Skeletal muscle tissue (tissue), 4 donors: Measurements from ENCODE around the gene CD81. TPM values are rescaled to one million over a fixed set of nuclear protein-coding genes. Genes with fewer than 3 reads are reported as not detected.

Experiments
- H3K27ac ChIP-seq: one replicate; pipeline ENCODE4 v1.7.0; 2013; ENCODE audit warnings: mild to moderate bottlenecking, low read depth, low read length, inconsistent platforms
- H3K27me3 ChIP-seq, 3 donors: one replicate each; pipeline ENCODE4 v1.7.0; 2013; ENCODE audit warnings: low read length in 3 of 3; ENCODE audit not compliant: control insufficient read depth in 3 of 3, insufficient read depth in 3 of 3
- H3K36me3 ChIP-seq, 3 donors: one replicate each; pipeline ENCODE4 v1.7.0; 2013; ENCODE audit warnings: low read length in 3 of 3; ENCODE audit not compliant: control insufficient read depth in 3 of 3, insufficient read depth in 3 of 3
- H3K4me1 ChIP-seq, 3 donors: one replicate each; pipeline ENCODE4 v1.7.0; 2013; ENCODE audit warnings: low read length in 3 of 3, mild to moderate bottlenecking in 3 of 3; ENCODE audit not compliant: control insufficient read depth in 3 of 3, insufficient read depth in 3 of 3
- H3K4me3 ChIP-seq, 3 donors: one replicate each; pipeline ENCODE4 v1.7.0; 2013; ENCODE audit warnings: low read length in 3 of 3
- H3K9ac ChIP-seq, 3 donors: one replicate each; pipeline ENCODE4 v1.7.0; 2013; ENCODE audit warnings: low read length in 3 of 3, mild to moderate bottlenecking in 3 of 3, moderate library complexity in 2 of 3, low read depth in 1 of 3
- H3K9me3 ChIP-seq, 3 donors: one replicate each; pipeline ENCODE4 v1.7.0; 2013; ENCODE audit warnings: low read length in 3 of 3; ENCODE audit not compliant: control insufficient read depth in 3 of 3
- total RNA-seq: library from RNA; depleted of rRNA; stranded (reverse); fragments of >200 nt; gene quantifications from one replicate; pipeline ENCODE4 v1.2.3, GENCODE V29; 2014
- donor health status: Osteomylitis.

The CD81 gene
- total RNA-seq, 1 donor from 2014 or later, result 221 TPM

DNA sequence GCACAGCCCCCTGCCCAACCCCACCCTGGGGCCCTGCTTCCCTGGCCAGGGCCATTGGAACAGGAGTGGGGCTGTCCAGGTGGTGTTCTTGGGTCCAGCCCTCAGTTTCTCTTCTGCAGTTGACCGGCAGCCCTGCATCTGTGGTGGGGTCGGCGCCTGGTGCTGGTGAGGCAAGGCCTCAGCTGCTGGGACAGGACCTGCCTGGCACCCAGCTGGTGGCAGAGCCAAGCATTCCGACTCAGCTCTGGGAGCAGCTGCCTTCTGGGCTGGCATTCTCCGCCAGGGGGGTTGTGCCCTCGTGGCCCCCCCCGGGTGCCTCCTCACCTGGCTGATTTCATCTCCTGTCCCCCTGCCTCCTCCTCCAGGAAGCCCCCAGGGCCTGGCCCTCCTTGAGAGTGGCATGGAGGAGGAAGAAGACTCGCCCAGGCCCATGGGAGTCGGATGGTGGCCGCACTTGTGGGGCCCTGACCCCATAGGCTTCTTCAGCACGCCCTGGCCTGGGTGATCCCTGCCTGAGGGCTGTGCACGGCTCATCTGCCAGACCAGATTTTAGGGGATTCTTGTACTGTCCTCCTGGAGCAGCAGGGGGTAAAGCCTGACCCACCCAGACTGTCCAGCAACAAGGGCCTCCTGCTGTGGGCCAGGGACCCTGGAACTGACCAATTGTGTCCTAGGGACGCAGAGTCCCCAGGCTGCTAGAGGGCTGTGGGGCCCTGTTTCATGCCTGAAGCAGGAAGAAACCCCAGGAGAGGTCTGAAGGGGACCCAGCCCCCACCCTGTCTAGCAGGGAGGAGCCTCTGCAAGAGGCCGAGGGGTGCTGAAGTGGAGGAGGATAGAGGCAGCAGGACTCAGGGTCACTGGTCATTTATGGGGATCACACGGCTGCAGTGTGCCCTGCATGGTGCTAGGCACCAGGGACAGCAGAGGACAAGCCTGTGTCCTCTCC, 11.6 kb downstream of the CD81 start:
- H3K4me1 ChIP-seq, result peaks cover 62 to 73% (median 68%) of the 10 kb centered on the region in 3 donors
- no peaks in the 10 kb centered on the region for H3K9me3 ChIP-seq
- H3K27ac ChIP-seq, result peak overlapping the region; percentile 84
- H3K4me3 ChIP-seq, result no peak overlapping the region
- peak overlapping the region; percentile 20 to 80 (median 38) for H3K9ac ChIP-seq
- no peaks in the 10 kb centered on the region for H3K27me3 ChIP-seq
- peaks cover 3 to 19% (median 15%) of the 10 kb centered on the region in 3 donors for H3K36me3 ChIP-seq

GRCh38 chr11:2389377-2390026, 12.4 kb downstream of the CD81 start:
- Histone ChIP-seq H3K9ac (peak overlapping the region; percentile 10 to 80 (median 45)), H3K9me3 (no peaks in the 10 kb centered on the region), H3K36me3 (peaks cover 3 to 25% (median 18%) of the 10 kb centered on the region in 3 donors), H3K27me3 (no peaks in the 10 kb centered on the region), H3K4me1 (peaks cover 60 to 70% (median 64%) of the 10 kb centered on the region in 3 donors), H3K27ac (peak overlapping the region; percentile 84), H3K4me3 (peak overlapping the region in 1 of 3 donors; percentile 6)

DNA sequence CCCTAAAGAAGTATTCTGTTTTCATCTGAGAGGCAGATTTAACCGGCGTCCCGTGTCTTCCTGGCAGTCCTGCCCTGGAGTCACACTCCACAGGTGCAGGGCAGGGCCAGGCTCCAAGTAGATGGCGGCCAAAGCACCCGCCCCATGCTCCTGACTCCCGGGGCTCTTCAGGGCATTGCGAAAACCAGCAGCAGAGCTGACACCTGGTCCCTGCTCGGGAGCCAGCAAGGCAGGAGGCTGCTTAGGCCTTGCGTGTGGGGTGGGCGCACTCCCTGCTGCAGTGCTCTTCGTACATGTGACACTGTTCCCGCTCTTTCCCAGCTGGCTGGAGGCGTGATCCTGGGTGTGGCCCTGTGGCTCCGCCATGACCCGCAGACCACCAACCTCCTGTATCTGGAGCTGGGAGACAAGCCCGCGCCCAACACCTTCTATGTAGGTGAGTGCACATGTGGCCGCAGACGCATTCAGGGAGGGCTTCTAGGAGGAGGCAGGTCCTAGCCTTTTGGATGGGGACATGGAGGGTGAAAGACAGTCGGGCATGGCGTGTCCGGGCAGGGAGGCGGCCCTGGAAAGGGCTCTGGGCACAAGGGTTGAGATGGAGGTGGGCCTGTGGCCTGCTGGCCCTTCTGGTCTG, 13.1 kb downstream of the CD81 start:
- peak overlapping the region in 1 of 3 donors; percentile 45 for H3K4me3 ChIP-seq
- H3K9me3 ChIP-seq, result no peaks in the 10 kb centered on the region
- peaks cover 53 to 64% (median 57%) of the 10 kb centered on the region in 3 donors for H3K4me1 ChIP-seq
- H3K9ac ChIP-seq, result peak overlapping the region; percentile 45 to 80 (median 70)
- peak overlapping the region; percentile 84 for H3K27ac ChIP-seq
- H3K27me3 ChIP-seq, result no peaks in the 10 kb centered on the region
- peaks cover 3 to 24% (median 15%) of the 10 kb centered on the region in 3 donors for H3K36me3 ChIP-seq

DNA sequence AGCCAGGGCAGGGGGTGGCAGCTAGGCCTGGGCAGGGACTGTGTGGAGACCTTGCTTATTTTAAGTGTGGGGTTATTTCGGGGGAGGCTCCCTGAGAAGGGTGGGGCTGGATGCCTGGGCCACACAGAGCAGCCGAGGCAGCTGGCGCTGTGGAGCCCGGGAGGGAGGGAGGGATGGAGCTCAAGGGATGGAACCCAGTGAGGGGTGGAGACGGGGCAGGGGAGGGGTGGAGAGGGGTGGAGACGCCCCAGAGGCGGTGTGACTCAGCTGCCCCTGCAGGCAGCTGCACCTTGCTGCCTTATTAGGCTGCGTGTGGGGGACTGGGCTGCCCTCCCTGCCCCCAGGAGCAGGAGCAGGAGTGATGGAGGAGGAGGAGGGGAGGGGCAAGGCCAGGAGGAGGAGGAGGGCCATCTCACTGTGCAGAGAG, 13.6 kb downstream of the CD81 start:
- peak overlapping the region; percentile 45 to 80 (median 70) for H3K9ac ChIP-seq
- H3K36me3 ChIP-seq, result peaks cover 7 to 26% (median 13%) of the 10 kb centered on the region in 3 donors
- peaks cover 49 to 58% (median 52%) of the 10 kb centered on the region in 3 donors for H3K4me1 ChIP-seq

GRCh38 chr11:2391181-2391975, 14.3 kb downstream of the CD81 start:
- no peaks in the 10 kb centered on the region for H3K27me3 ChIP-seq
- no peak overlapping the region for H3K4me3 ChIP-seq
- H3K36me3 ChIP-seq, result peaks cover 13 to 30% (median 16%) of the 10 kb centered on the region in 3 donors
- H3K27ac ChIP-seq, result peak overlapping the region; percentile 84
- peaks cover 42 to 52% (median 47%) of the 10 kb centered on the region in 3 donors for H3K4me1 ChIP-seq
- no peaks in the 10 kb centered on the region for H3K9me3 ChIP-seq
- H3K9ac ChIP-seq, result peak overlapping the region in 2 of 3 donors; percentile 20 to 25

More for the DNA sequence above, 13.6 kb downstream of the CD81 start:
- Histone ChIP-seq H3K9me3 (no peaks in the 10 kb centered on the region), H3K27me3 (no peaks in the 10 kb centered on the region), H3K4me3 (no peak overlapping the region), H3K27ac (peak overlapping the region; percentile 84)

DNA sequence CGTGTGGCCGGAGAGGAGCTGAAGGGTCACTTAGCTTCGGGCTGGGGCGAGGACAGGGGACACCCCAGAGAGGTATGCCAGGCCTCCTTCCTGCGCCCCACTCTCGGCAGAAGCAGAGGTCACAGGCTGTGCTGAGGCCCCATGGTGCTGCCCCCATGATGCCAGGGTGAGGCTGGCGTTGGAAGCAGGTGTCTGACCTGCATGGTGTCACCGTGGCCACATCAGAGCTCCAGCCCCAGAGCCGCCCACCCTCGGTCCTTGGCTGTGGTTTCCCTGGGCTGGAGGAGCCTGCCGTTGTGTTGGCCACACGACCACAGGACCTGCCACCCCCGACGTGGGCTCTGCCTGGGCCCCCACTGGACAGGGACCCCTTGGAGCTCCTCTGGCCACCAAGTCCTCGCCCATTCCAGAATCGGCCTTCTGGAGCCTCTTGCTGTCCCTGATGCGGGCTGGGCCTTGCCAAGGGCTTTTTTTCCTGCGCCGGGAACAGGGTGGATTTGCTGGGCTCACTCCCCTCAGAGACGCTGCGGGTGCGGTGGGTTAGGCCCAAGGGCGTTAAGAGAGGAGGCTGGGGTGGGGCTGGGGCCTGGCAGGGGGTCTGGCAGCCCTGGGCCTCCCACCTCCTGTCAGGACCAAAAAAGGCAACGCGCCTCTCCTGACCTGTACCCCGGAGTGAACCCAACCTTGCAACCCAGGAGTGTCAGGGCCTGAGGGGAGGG, 15.3 kb downstream of the CD81 start:
- Histone ChIP-seq H3K4me1 (peaks cover 32 to 42% (median 37%) of the 10 kb centered on the region in 3 donors), H3K27ac (no peak overlapping the region), H3K9ac (no peak overlapping the region), H3K9me3 (no peaks in the 10 kb centered on the region), H3K36me3 (peaks cover 21 to 32% (median 25%) of the 10 kb centered on the region in 3 donors), H3K4me3 (no peak overlapping the region), H3K27me3 (no peaks in the 10 kb centered on the region)

- no peak overlapping the region for H3K27ac ChIP-seq
- no peak overlapping the region for H3K4me3 ChIP-seq
- peak overlapping the region in 1 of 3 donors; percentile 3 for H3K9ac ChIP-seq
- H3K4me1 ChIP-seq, result peaks cover 25 to 33% (median 28%) of the 10 kb centered on the region in 3 donors
- no peaks in the 10 kb centered on the region for H3K27me3 ChIP-seq
- peaks cover 23 to 34% (median 25%) of the 10 kb centered on the region in 3 donors for H3K36me3 ChIP-seq
- H3K9me3 ChIP-seq, result no peaks in the 10 kb centered on the region
Measured at GRCh38 chr11:2393111-2393868, 16.2 kb downstream of the CD81 start.

- no peak overlapping the region for H3K4me3 ChIP-seq
- no peak overlapping the region for H3K9ac ChIP-seq
- H3K27me3 ChIP-seq, result no peaks in the 10 kb centered on the region
- no peak overlapping the region for H3K27ac ChIP-seq
- H3K36me3 ChIP-seq, result peaks cover 25 to 35% (median 25%) of the 10 kb centered on the region in 3 donors
- H3K9me3 ChIP-seq, result no peaks in the 10 kb centered on the region
- H3K4me1 ChIP-seq, result peaks cover 25 to 33% (median 26%) of the 10 kb centered on the region in 3 donors
Measured at GRCh38 chr11:2393941-2394817, 17.1 kb downstream of the CD81 start.
